Stimulated activated CD8-positive, alpha-beta memory T cell treated with anti-CD3 and anti-CD28 coated beads, Interleukin-15, amount 100 ng/mL, for 24 hours (primary cell): Measurements from ENCODE around the gene MFSD6.
"Not testable (repeated sequence)": the region's sequence is repeated elsewhere in the genome, so short reads cannot be mapped to it uniquely, and the experiment has no call there.

Experiments used
- DNase-seq: peaks from one replicate; pipeline ENCODE4 v3.0.0-alpha.2; 2020; ENCODE audit warnings: low read depth

Gene MFSD6

GRCh38 chr2:190407662-190408537, at the start of gene MFSD6:
Gene MFSD6, plus strand, starts transcription at chr2:190408355. Its CDS starts 27,675 bp downstream, at chr2:190436030.
- peak; percentile 28 for DNase-seq

- not testable (repeated sequence) for DNase-seq
These were observed 49.3 kb upstream of the MFSD6 start for GRCh38 chr2:190358655-190359448.

- no peak for DNase-seq
These were observed 47.6 kb upstream of the MFSD6 start for GRCh38 chr2:190360561-190360960.

GRCh38 chr2:190360965-190361364, 47.2 kb upstream of the MFSD6 start:
- no peak for DNase-seq

GRCh38 chr2:190361572-190361971, 46.6 kb upstream of the MFSD6 start:
- DNase-seq, result no peak

GRCh38 chr2:190362894-190363293, 45.3 kb upstream of the MFSD6 start:
- no peak for DNase-seq

GRCh38 chr2:190365499-190366204, 42.5 kb upstream of the MFSD6 start:
- no peak for DNase-seq

GRCh38 chr2:190366248-190366753, 41.9 kb upstream of the MFSD6 start:
- no peak for DNase-seq

GRCh38 chr2:190367091-190367490, 41.1 kb upstream of the MFSD6 start:
- DNase-seq, result no peak

- DNase-seq, result no peak
These were observed 38.5 kb upstream of the MFSD6 start for GRCh38 chr2:190369635-190370034.

- DNase-seq, result no peak
These were observed 32.1 kb upstream of the MFSD6 start for GRCh38 chr2:190376083-190376482.

- no peak for DNase-seq
These were observed 31.4 kb upstream of the MFSD6 start for GRCh38 chr2:190376591-190377245.

- DNase-seq, result no peak
These were observed 29.3 kb upstream of the MFSD6 start for GRCh38 chr2:190378880-190379237.

- no peak for DNase-seq
These were observed 28.7 kb upstream of the MFSD6 start for GRCh38 chr2:190379249-190379964.

GRCh38 chr2:190380962-190381412, 27.2 kb upstream of the MFSD6 start:
- DNase-seq, result no peak

GRCh38 chr2:190382851-190383250, 25.3 kb upstream of the MFSD6 start:
- no peak for DNase-seq

- DNase-seq, result no peak
These were observed 20.7 kb upstream of the MFSD6 start for GRCh38 chr2:190387422-190387821.

GRCh38 chr2:190396271-190396670, 11.9 kb upstream of the MFSD6 start:
- no peak for DNase-seq

- no peak for DNase-seq
These were observed 5.1 kb upstream of the MFSD6 start for GRCh38 chr2:190402986-190403603.

GRCh38 chr2:190404487-190404886, 3.7 kb upstream of the MFSD6 start:
- DNase-seq, result no peak

GRCh38 chr2:190405070-190405469, 3.1 kb upstream of the MFSD6 start:
- DNase-seq, result no peak
